ENCODE measurements around the gene CKMT1A.
"Not testable (repeated sequence)": the region's sequence is repeated elsewhere in the genome, so short reads cannot be mapped to it uniquely, and the experiment has no call there.

CKMT1A gene

GRCh38 chr15:43710431-43711131, 16.9 kb downstream of the CKMT1A start:
- H3K4me1 ChIP-seq (ENCODE audit: control insufficient read depth, insufficient read depth, low read depth, low read length); H4K8ac ChIP-seq (ENCODE audit: low read length); H3K79me1 ChIP-seq (replicated peaks; ENCODE audit: low read length, poor library complexity, severe bottlenecking); H3K9me3 ChIP-seq (ENCODE audit: control insufficient read depth, low read length); H3K4ac ChIP-seq (ENCODE audit: low read depth in 1 of 2, low read length in 2 of 2); H2BK12ac ChIP-seq (ENCODE audit: low read length in 2 of 2); H2BK120ac ChIP-seq (ENCODE audit: low read depth, low read length); H3K9ac ChIP-seq (ENCODE audit: low read length); DNase-seq; H4K91ac ChIP-seq (ENCODE audit: low read length); H3K4me2 ChIP-seq (ENCODE audit: low read length, poor library complexity, severe bottlenecking); H3K27me3 ChIP-seq (ENCODE audit: control insufficient read depth in 1 of 2, insufficient read depth in 1 of 2, low read length in 2 of 2); H3K27ac ChIP-seq (ENCODE audit: low read length, poor library complexity, severe bottlenecking); H3K36me3 ChIP-seq (ENCODE audit: control insufficient read depth in 1 of 2, insufficient read depth in 2 of 2, low read depth in 1 of 2, low read length in 2 of 2); H2BK5ac ChIP-seq (ENCODE audit: low read depth, low read length, poor library complexity, severe bottlenecking); H2BK15ac ChIP-seq (ENCODE audit: low read depth, poor library complexity, severe bottlenecking); H3K18ac ChIP-seq (ENCODE audit: low read depth in 1 of 2, low read length in 2 of 2); H3K23ac ChIP-seq (ENCODE audit: low read length in 2 of 2); H3K14ac ChIP-seq (ENCODE audit: low read length in 2 of 2); H2AK5ac ChIP-seq (ENCODE audit: low read length, severe bottlenecking); H3K4me3 ChIP-seq (ENCODE audit: insufficient read depth in 1 of 2, low read depth in 1 of 2, low read length in 2 of 2); H2AFZ ChIP-seq (ENCODE audit: low read depth, low read length): not testable (repeated sequence)
- no CpG with 5 or more reads among the region's 12 CpGs for WGBS

DNA sequence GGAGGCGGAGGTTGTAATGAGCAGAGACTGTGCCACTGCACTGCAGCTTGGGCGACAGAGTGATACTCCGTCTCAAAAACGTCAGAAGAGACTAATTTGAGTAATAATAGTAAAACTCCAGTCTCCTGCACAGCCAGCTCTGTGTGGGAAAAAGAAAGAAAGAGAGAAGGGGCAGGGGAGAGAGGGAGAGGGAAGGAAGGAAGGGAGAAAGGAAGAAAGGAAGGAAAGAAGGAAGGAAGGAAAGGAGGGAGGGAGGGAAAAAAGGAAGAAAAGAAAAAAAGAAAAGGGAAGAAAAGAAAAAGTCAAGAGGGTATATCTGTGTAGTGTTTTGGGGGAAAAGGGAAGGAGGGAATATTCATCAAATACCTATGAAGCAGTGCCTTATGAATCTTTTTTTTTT, 29.5 kb downstream of the CKMT1A start:
- no peak overlapping the region for H3K18ac ChIP-seq (ENCODE audit: low read depth in 1 of 2, low read length in 2 of 2)
- no peak overlapping the region for H3K4ac ChIP-seq (ENCODE audit: low read depth in 1 of 2, low read length in 2 of 2)
- H3K27ac ChIP-seq (ENCODE audit: low read length, poor library complexity, severe bottlenecking): no peak overlapping the region
- no peak overlapping the region for H3K9ac ChIP-seq (ENCODE audit: low read length)
- no peaks in the 10 kb centered on the region for H3K9me3 ChIP-seq (ENCODE audit: control insufficient read depth, low read length)
- H3K27me3 ChIP-seq (ENCODE audit: control insufficient read depth in 1 of 2, insufficient read depth in 1 of 2, low read length in 2 of 2): peaks cover 4 to 7% of the 10 kb centered on the region in 2 experiments
- H2BK120ac ChIP-seq (ENCODE audit: low read depth, low read length): no peak overlapping the region
- H3K79me1 ChIP-seq (replicated peaks; ENCODE audit: low read length, poor library complexity, severe bottlenecking): no peaks in the 10 kb centered on the region
- no peak overlapping the region for H3K14ac ChIP-seq (ENCODE audit: low read length in 2 of 2)
- H3K4me2 ChIP-seq (ENCODE audit: low read length, poor library complexity, severe bottlenecking): no peak overlapping the region
- 83% methylated on average over 4 of the region's 4 CpGs for WGBS
- no peak overlapping the region for H4K91ac ChIP-seq (ENCODE audit: low read length)
- H3K4me3 ChIP-seq (ENCODE audit: insufficient read depth in 1 of 2, low read depth in 1 of 2, low read length in 2 of 2): no peak overlapping the region
- H3K23ac ChIP-seq (ENCODE audit: low read length in 2 of 2): no peak overlapping the region
- no peaks in the 10 kb centered on the region for H3K4me1 ChIP-seq (ENCODE audit: control insufficient read depth, insufficient read depth, low read depth, low read length)
- H4K8ac ChIP-seq (ENCODE audit: low read length): no peak overlapping the region
- H2BK12ac ChIP-seq (ENCODE audit: low read length in 2 of 2): no peak overlapping the region
- no peak overlapping the region for H2BK5ac ChIP-seq (ENCODE audit: low read depth, low read length, poor library complexity, severe bottlenecking)
- H2BK15ac ChIP-seq (ENCODE audit: low read depth, poor library complexity, severe bottlenecking): no peak overlapping the region
- no peaks in the 10 kb centered on the region for H3K36me3 ChIP-seq (ENCODE audit: control insufficient read depth in 1 of 2, insufficient read depth in 2 of 2, low read depth in 1 of 2, low read length in 2 of 2)
- no peak overlapping the region for H2AK5ac ChIP-seq (ENCODE audit: low read length, severe bottlenecking)
- DNase-seq: no peak
- no peak overlapping the region for H2AFZ ChIP-seq (ENCODE audit: low read depth, low read length)

- not testable (repeated sequence) for H3K4ac ChIP-seq (ENCODE audit: low read depth in 1 of 2, low read length in 2 of 2); H3K4me1 ChIP-seq (ENCODE audit: control insufficient read depth, insufficient read depth, low read depth, low read length); H2BK120ac ChIP-seq (ENCODE audit: low read depth, low read length); H3K9ac ChIP-seq (ENCODE audit: low read length); H3K18ac ChIP-seq (ENCODE audit: low read depth in 1 of 2, low read length in 2 of 2); H2AFZ ChIP-seq (ENCODE audit: low read depth, low read length); H3K27me3 ChIP-seq (ENCODE audit: control insufficient read depth in 1 of 2, insufficient read depth in 1 of 2, low read length in 2 of 2); H3K27ac ChIP-seq (ENCODE audit: low read length, poor library complexity, severe bottlenecking); H4K8ac ChIP-seq (ENCODE audit: low read length); H2BK12ac ChIP-seq (ENCODE audit: low read length in 2 of 2); H3K79me1 ChIP-seq (replicated peaks; ENCODE audit: low read length, poor library complexity, severe bottlenecking); H3K4me3 ChIP-seq (ENCODE audit: insufficient read depth in 1 of 2, low read depth in 1 of 2, low read length in 2 of 2); H3K14ac ChIP-seq (ENCODE audit: low read length in 2 of 2); H3K9me3 ChIP-seq (ENCODE audit: control insufficient read depth, low read length); H2BK5ac ChIP-seq (ENCODE audit: low read depth, low read length, poor library complexity, severe bottlenecking); H2AK5ac ChIP-seq (ENCODE audit: low read length, severe bottlenecking); H3K36me3 ChIP-seq (ENCODE audit: control insufficient read depth in 1 of 2, insufficient read depth in 2 of 2, low read depth in 1 of 2, low read length in 2 of 2); H3K23ac ChIP-seq (ENCODE audit: low read length in 2 of 2); H2BK15ac ChIP-seq (ENCODE audit: low read depth, poor library complexity, severe bottlenecking); DNase-seq; H4K91ac ChIP-seq (ENCODE audit: low read length); H3K4me2 ChIP-seq (ENCODE audit: low read length, poor library complexity, severe bottlenecking)
- 92% methylated on average over 1 of the region's 1 CpG for WGBS
Measured at GRCh38 chr15:43726306-43726705, 32.6 kb downstream of the CKMT1A start.

DNA sequence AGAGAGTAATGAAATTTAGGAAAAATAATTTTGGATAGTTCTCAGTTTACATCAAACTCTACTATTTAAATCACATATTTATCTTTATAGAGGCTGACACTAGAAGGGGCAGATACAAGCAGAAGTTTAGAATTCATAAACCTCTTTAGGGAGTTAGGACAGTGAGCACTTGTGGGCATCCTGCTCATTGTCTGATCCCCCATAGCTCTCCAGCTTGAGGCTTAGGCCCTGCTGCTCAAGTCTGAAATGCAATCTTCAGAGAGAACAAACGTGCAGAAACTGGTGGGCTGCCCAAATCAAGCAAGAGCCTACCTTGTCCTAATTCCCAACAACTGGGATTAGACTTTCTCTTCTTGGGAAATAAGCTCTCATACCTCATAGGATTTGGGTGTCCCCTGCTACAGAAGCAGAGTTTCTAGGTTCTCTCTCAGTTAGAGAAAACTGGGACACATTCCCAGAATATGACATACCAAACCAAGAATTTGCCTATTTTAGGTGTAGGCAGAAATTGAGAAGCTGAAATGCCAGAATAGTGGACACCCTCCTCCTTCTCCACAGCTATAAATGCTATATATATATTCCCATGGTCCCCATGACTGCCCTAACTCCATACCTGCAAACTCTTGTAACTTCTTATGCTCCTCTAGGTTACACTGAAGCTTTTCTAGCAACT, 34.5 kb downstream of the CKMT1A start:
- not testable (repeated sequence) for H3K27me3 ChIP-seq (ENCODE audit: control insufficient read depth in 1 of 2, insufficient read depth in 1 of 2, low read length in 2 of 2); H2BK12ac ChIP-seq (ENCODE audit: low read length in 2 of 2); H4K8ac ChIP-seq (ENCODE audit: low read length); H3K9ac ChIP-seq (ENCODE audit: low read length); H3K14ac ChIP-seq (ENCODE audit: low read length in 2 of 2); H4K91ac ChIP-seq (ENCODE audit: low read length); H3K4me1 ChIP-seq (ENCODE audit: control insufficient read depth, insufficient read depth, low read depth, low read length); H2AK5ac ChIP-seq (ENCODE audit: low read length, severe bottlenecking); H3K4me3 ChIP-seq (ENCODE audit: insufficient read depth in 1 of 2, low read depth in 1 of 2, low read length in 2 of 2); H3K18ac ChIP-seq (ENCODE audit: low read depth in 1 of 2, low read length in 2 of 2); H3K36me3 ChIP-seq (ENCODE audit: control insufficient read depth in 1 of 2, insufficient read depth in 2 of 2, low read depth in 1 of 2, low read length in 2 of 2); H2BK5ac ChIP-seq (ENCODE audit: low read depth, low read length, poor library complexity, severe bottlenecking); H3K79me1 ChIP-seq (replicated peaks; ENCODE audit: low read length, poor library complexity, severe bottlenecking); H2AFZ ChIP-seq (ENCODE audit: low read depth, low read length); H2BK120ac ChIP-seq (ENCODE audit: low read depth, low read length); H3K4me2 ChIP-seq (ENCODE audit: low read length, poor library complexity, severe bottlenecking); DNase-seq; H3K27ac ChIP-seq (ENCODE audit: low read length, poor library complexity, severe bottlenecking); H3K23ac ChIP-seq (ENCODE audit: low read length in 2 of 2); H3K4ac ChIP-seq (ENCODE audit: low read depth in 1 of 2, low read length in 2 of 2); H3K9me3 ChIP-seq (ENCODE audit: control insufficient read depth, low read length); H2BK15ac ChIP-seq (ENCODE audit: low read depth, poor library complexity, severe bottlenecking)
- WGBS: 33% methylated on average over 1 of the region's 1 CpG

Data from mesenchymal stem cell (in vitro differentiated cells and primary cell).